ENCODE data around the gene IGFBP1. TPM values are rescaled to one million over a fixed set of nuclear protein-coding genes. Genes with fewer than 3 reads are reported as not detected.

IGFBP1 gene
- total and polyA plus RNA-seq, 7 donors = not detected

GRCh38 chr7:45876519-45876918 is 11.8 kb upstream of the IGFBP1 start:
- 94 to 97% methylated on average over 2 of the region's 2 CpGs for WGBS, 2 donors
- Histone ChIP-seq H3K36me3 (no peaks in the 10 kb centered on the region), H3K4me3 (no peak overlapping the region), H3K27me3 (no peaks in the 10 kb centered on the region), H3K9me3 (peaks cover 0 to 5% (median 2%) of the 10 kb centered on the region in 4 donors), H3K4me1 (no peaks in the 10 kb centered on the region), H3K27ac (no peak overlapping the region)
- no peak for TF ChIP-seq POLR2AphosphoS5 (IDR thresholded peaks at IDR 0.05)
- TF ChIP-seq CTCF (IDR thresholded peaks at IDR 0.05) = no peak
- no peak for TF ChIP-seq EP300 (IDR thresholded peaks at IDR 0.05)
- no peak for TF ChIP-seq POLR2A (IDR thresholded peaks at IDR 0.05)
- no peak for DNase-seq
- intact Hi-C loops (cut with DNase I) = no loop called here

GRCh38 chr7:45878457-45879144 is 9.7 kb upstream of the IGFBP1 start:
- 35 to 48% methylated on average over 3 of the region's 3 CpGs for WGBS, 2 donors
- Histone ChIP-seq H3K4me1 (no peaks in the 10 kb centered on the region), H3K9me3 (peaks cover 0 to 5% (median 2%) of the 10 kb centered on the region in 4 donors), H3K27ac (no peak overlapping the region), H3K27me3 (no peaks in the 10 kb centered on the region), H3K36me3 (no peaks in the 10 kb centered on the region), H3K4me3 (no peak overlapping the region)
- TF ChIP-seq POLR2A (IDR thresholded peaks at IDR 0.05) (no peak), POLR2AphosphoS5 (IDR thresholded peaks at IDR 0.05) (no peak), CTCF (IDR thresholded peaks at IDR 0.05) (no peak), EP300 (IDR thresholded peaks at IDR 0.05) (no peak)
- intact Hi-C loops (cut with DNase I) = no loop called here
- no peak for DNase-seq

GRCh38 chr7:45880433-45880860 is 7.8 kb upstream of the IGFBP1 start:
- Histone ChIP-seq H3K4me1 (no peaks in the 10 kb centered on the region), H3K27me3 (peaks cover 0 to 11% (median 0%) of the 10 kb centered on the region in 3 donors), H3K36me3 (no peaks in the 10 kb centered on the region), H3K4me3 (no peak overlapping the region), H3K27ac (no peak overlapping the region), H3K9me3 (peaks cover 0 to 5% (median 2%) of the 10 kb centered on the region in 4 donors)
- TF ChIP-seq POLR2A (IDR thresholded peaks at IDR 0.05) (no peak), POLR2AphosphoS5 (IDR thresholded peaks at IDR 0.05) (no peak), EP300 (IDR thresholded peaks at IDR 0.05) (no peak), CTCF (IDR thresholded peaks at IDR 0.05) (no peak)
- DNase-seq = no peak
- intact Hi-C loops (cut with DNase I) = no loop called here
- WGBS, 2 donors = 84 to 90% methylated on average over 7 of the region's 7 CpGs

GRCh38 chr7:45881280-45881758 is 7.0 kb upstream of the IGFBP1 start:
- H3K36me3 ChIP-seq = no peaks in the 10 kb centered on the region
- intact Hi-C loops (cut with DNase I) = no loop called here
- DNase-seq = no peak
- TF ChIP-seq EP300 (IDR thresholded peaks at IDR 0.05) (no peak), POLR2A (IDR thresholded peaks at IDR 0.05) (no peak), POLR2AphosphoS5 (IDR thresholded peaks at IDR 0.05) (no peak), CTCF (IDR thresholded peaks at IDR 0.05) (no peak)
- H3K4me1 ChIP-seq = no peaks in the 10 kb centered on the region
- 84 to 91% methylated on average over 9 of the region's 9 CpGs for WGBS, 2 donors
- peaks cover 0 to 11% (median 0%) of the 10 kb centered on the region in 3 donors for H3K27me3 ChIP-seq
- H3K9me3 ChIP-seq = peaks cover 0 to 5% (median 2%) of the 10 kb centered on the region in 4 donors
- H3K27ac ChIP-seq = no peak overlapping the region
- H3K4me3 ChIP-seq = no peak overlapping the region
